A549 (cell line): Measurements from ENCODE around the gene SLC46A1. TPM values are rescaled to one million over a fixed set of nuclear protein-coding genes. Genes with fewer than 3 reads are reported as not detected.

ENCODE experiments used
- ATAC-seq, 2 experiments: fragments of 200-7000 bp in 1 of 2; fragments of >200 bp in 1 of 2; cut with Nextera tagmentation in 1 of 2; cut with Tn5 transposase in 1 of 2; 3 replicates each; pipeline versions ENCODE4 v1.8.0 to v1.9.1; 2018 to 2020; ENCODE audit warnings: mild to moderate bottlenecking in 1 of 2, moderate library complexity in 1 of 2
- CTCF ChIA-PET: fragments of 300-600 bp; sonication (Branson Sonifier 250); formaldehyde crosslinking; extraction: SDS; loops from one replicate; lab custom pipeline; 2021; ENCODE audit warnings: antibody characterized with exemption, inconsistent platforms; lab: Yijun Ruan, JAX
- POLR2A ChIA-PET: fragments of 350-600 bp; formaldehyde crosslinking; extraction: SDS; loops from one replicate; lab custom pipeline; 2021; ENCODE audit warnings: antibody characterized with exemption, inconsistent platforms; lab: Yijun Ruan, JAX
- DNase-seq, 2 experiments: peaks; one replicate each; pipeline versions ENCODE4 v3.0.0 to v3.0.0-alpha.2; 2011 to 2016; ENCODE audit warnings: low read depth in 1 of 2, low spot score in 1 of 2
- FAIRE-seq: peaks from 2 replicates; lab custom pipeline; 2011; peaks lifted over from hg19 to GRCh38; lab: Jason Lieb, UNC
- H3K27ac ChIP-seq, 2 experiments: fragments of >200 bp; sonication (Bioruptor Twin); formaldehyde crosslinking; 3 replicates each; pipeline ENCODE4 v1.5.1; 2016 to 2017
- H3K4me1 ChIP-seq: fragments of >200 bp; sonication (Bioruptor Twin); formaldehyde crosslinking; 3 replicates; pipeline ENCODE4 v1.6.1; 2016
- H3K4me2 ChIP-seq: fragments of >200 bp; sonication (Bioruptor Twin); formaldehyde crosslinking; 3 replicates; pipeline ENCODE4 v1.6.1; 2016
- H3K4me3 ChIP-seq: fragments of >200 bp; sonication (Bioruptor Twin); formaldehyde crosslinking; 3 replicates; pipeline ENCODE4 v1.5.1; 2016
- H3K9me3 ChIP-seq: fragments of >200 bp; sonication (Bioruptor Twin); formaldehyde crosslinking; 3 replicates; pipeline ENCODE4 v1.6.1; 2016
- ATOH8 ChIP-seq: fragments of 250-450 bp; sonication (Bioruptor Pico); IDR thresholded peaks from 2 replicates; pipeline ENCODE4 v1.5.0; 2020; ENCODE audit warnings: low read depth, mild to moderate bottlenecking, moderate library complexity
- CBX8 ChIP-seq: fragments of 200-600 bp; sonication (generic); IDR thresholded peaks from 2 replicates; pipeline ENCODE4 v1.6.1; 2016
- CHD2 ChIP-seq: fragments of 150-350 bp; IDR thresholded peaks from 2 replicates; pipeline ENCODE4 v1.6.1; 2014; ENCODE audit warnings: low read length; ENCODE audit not compliant: partially characterized antibody
- EHMT2 ChIP-seq: fragments of 200-600 bp; sonication (generic); IDR thresholded peaks from 2 replicates; pipeline ENCODE4 v1.6.1; 2016; ENCODE audit warnings: antibody characterized with exemption, low read depth, mild to moderate bottlenecking, moderate library complexity
- ELK1 ChIP-seq: fragments of 150-350 bp; IDR thresholded peaks from 2 replicates; pipeline ENCODE4 v1.6.1; 2014; ENCODE audit warnings: low read depth, mild to moderate bottlenecking, low read length
- EP300 ChIP-seq, 2 experiments: fragments of >200 bp; sonication (Bioruptor Twin); formaldehyde crosslinking; IDR thresholded peaks; 2 replicates in 1 of 2; 3 replicates in 1 of 2; pipeline ENCODE4 v1.6.1; 2016 to 2017
- GATA3 ChIP-seq: IDR thresholded peaks from 2 replicates; pipeline ENCODE4 v1.6.1; 2012; ENCODE audit warnings: borderline replicate concordance
- HDAC2 ChIP-seq: fragments of 200-600 bp; sonication (generic); IDR thresholded peaks from 2 replicates; pipeline ENCODE4 v1.6.1; 2016
- JUN ChIP-seq, 2 experiments: fragments of >200 bp; sonication (Bioruptor Twin); formaldehyde crosslinking; IDR thresholded peaks; 2 replicates in 1 of 2; 3 replicates in 1 of 2; pipeline ENCODE4 v1.6.1; 2016 to 2017
- KDM5A ChIP-seq: fragments of 200-600 bp; sonication (generic); IDR thresholded peaks from 2 replicates; pipeline ENCODE4 v1.6.1; 2016; ENCODE audit warnings: antibody characterized with exemption, mild to moderate bottlenecking
- MAFK ChIP-seq: fragments of 450-650 bp; IDR thresholded peaks from 2 replicates; pipeline ENCODE4 v1.6.1; 2014; ENCODE audit not compliant: partially characterized antibody
- MYC ChIP-seq: IDR thresholded peaks from 2 replicates; pipeline ENCODE4 v1.6.1; 2012; ENCODE audit warnings: mild to moderate bottlenecking, inconsistent platforms, low read length, improper control_type of control experiment, borderline replicate concordance
- NPAS2 ChIP-seq: fragments of 250-450 bp; sonication (Bioruptor Pico); IDR thresholded peaks from 2 replicates; pipeline ENCODE4 v1.8.0; 2022; ENCODE audit warnings: mild to moderate bottlenecking, moderate library complexity, borderline replicate concordance
- SMC3 ChIP-seq: fragments of >200 bp; sonication (Bioruptor Twin); formaldehyde crosslinking; IDR thresholded peaks from 3 replicates; pipeline ENCODE4 v1.6.1; 2018; ENCODE audit warnings: inconsistent platforms
- SREBF2 ChIP-seq: fragments of 450-650 bp; IDR thresholded peaks from 2 replicates; pipeline ENCODE4 v1.6.1; 2014; ENCODE audit warnings: mild to moderate bottlenecking, moderate library complexity
- USF2 ChIP-seq: fragments of 450-650 bp; IDR thresholded peaks from 2 replicates; pipeline ENCODE4 v1.6.1; 2014; ENCODE audit warnings: antibody characterized with exemption
- ZFP36 ChIP-seq: fragments of 450-650 bp; IDR thresholded peaks from 2 replicates; pipeline ENCODE4 v1.6.1; 2014; ENCODE audit warnings: borderline replicate concordance; ENCODE audit not compliant: partially characterized antibody
- ZSCAN20 ChIP-seq: fragments of 250-450 bp; sonication (Bioruptor Pico); IDR thresholded peaks from 2 replicates; pipeline ENCODE4 v1.8.0; 2022; ENCODE audit warnings: mild to moderate bottlenecking, moderate library complexity
- WGBS: methylation state at CpG from one replicate; pipeline ENCODE4 v1.1.6; 2017; ENCODE audit errors: missing lambda C conversion rate; 5-methylcytosine and 5-hydroxymethylcytosine counted together
- polyA plus RNA-seq, 4 experiments: library from polyadenylated mRNA; depleted of rRNA in 3 of 4; stranded (reverse); fragments of >200 nt; fragmentation: RNase III in 1 of 4; extraction: RNeasy Plus Mini Kit Qiagen cat#74134 plus additional on column Dnase treatment in 1 of 4; gene quantifications; 2 replicates in 3 of 4; 3 replicates in 1 of 4; pipeline ENCODE4 v1.2.3, GENCODE V29; 2011 to 2017
- TF ChIP-seq, protein P1 (sequence below): IDR thresholded peaks from 2 replicates; pipeline ENCODE4 v1.6.1; 2012; ENCODE audit warnings: low read depth, borderline replicate concordance

The SLC46A1 gene
- polyA plus RNA-seq, 2 of the 4 experiments (the other 2 are of a cell fraction) = 12.8 to 23.7 TPM

DNA sequence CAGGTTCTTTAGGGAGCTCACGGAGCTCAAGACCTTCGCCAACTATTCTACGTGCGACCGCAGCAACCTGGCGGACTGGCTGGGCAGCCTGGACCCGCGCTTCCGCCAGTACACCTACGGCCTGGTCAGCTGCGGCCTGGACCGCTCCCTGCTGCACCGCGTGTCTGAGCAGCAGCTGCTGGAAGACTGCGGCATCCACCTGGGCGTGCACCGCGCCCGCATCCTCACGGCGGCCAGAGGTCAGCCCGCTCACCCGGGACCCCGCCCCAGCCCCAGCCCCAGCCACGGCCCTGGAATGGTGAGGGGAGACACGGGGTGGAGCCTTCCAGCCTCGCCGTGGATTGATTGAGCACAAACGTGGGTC, 21.0 kb downstream of the SLC46A1 start:
- FAIRE-seq (no peak), ATAC-seq (no peak), DNase-seq (no peak)
- Histone ChIP-seq H3K9me3 (no peaks in the 10 kb centered on the region), H3K4me1 (peaks cover 13% of the 10 kb centered on the region), H3K4me3 (no peak overlapping the region), H3K27ac (no peak overlapping the region), H3K4me2 (no peak overlapping the region)
- 89% methylated on average over 14 of the region's 29 CpGs for WGBS
- TF ChIP-seq CHD2 = no peak
- no peak for TF ChIP-seq ZSCAN20 (CRISPR knock-in tag)
- TF ChIP-seq ZFP36 = no peak
- TF ChIP-seq JUN (IDR thresholded peaks at IDR 0.05) = no peak
- TF ChIP-seq KDM5A = no peak
- TF ChIP-seq USF2 = no peak
- TF ChIP-seq MAFK = no peak
- TF ChIP-seq NPAS2 (CRISPR knock-in tag) = no peak
- TF ChIP-seq ELK1 = no peak
- TF ChIP-seq ATOH8 (CRISPR knock-in tag) = no peak
- TF ChIP-seq SMC3 = no peak
- POLR2A ChIA-PET = no interaction called here
- CTCF ChIA-PET = interaction anchor here (0.7 to 3.4 kb wide), 4 partner anchors 20 to 156 kb away, joined by 3 to 11 read pairs (median 4); no protein-coding TSS in a partner anchor

- ChIA-PET CTCF (interaction anchor here (0.7 to 3.4 kb wide), 4 partner anchors 21 to 156 kb away, joined by 3 to 11 read pairs (median 4); no protein-coding TSS in a partner anchor), POLR2A (no interaction called here)
- H3K4me1 ChIP-seq = peaks cover 18% of the 10 kb centered on the region
- DNase-seq (no peak), FAIRE-seq (no peak), ATAC-seq (no peak)
- H3K4me3 ChIP-seq = no peak overlapping the region
- TF ChIP-seq HDAC2 (no peak), SREBF2 (no peak), JUN (IDR thresholded peaks at IDR 0.05) (no peak), EHMT2 (no peak), EP300 (IDR thresholded peaks at IDR 0.05) (no peak), CBX8 (no peak), MYC (no peak), GATA3 (no peak)
- TF ChIP-seq, protein P1, sequence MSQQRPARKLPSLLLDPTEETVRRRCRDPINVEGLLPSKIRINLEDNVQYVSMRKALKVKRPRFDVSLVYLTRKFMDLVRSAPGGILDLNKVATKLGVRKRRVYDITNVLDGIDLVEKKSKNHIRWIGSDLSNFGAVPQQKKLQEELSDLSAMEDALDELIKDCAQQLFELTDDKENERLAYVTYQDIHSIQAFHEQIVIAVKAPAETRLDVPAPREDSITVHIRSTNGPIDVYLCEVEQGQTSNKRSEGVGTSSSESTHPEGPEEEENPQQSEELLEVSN = no peak
- no peak overlapping the region for H3K4me2 ChIP-seq
- H3K27ac ChIP-seq = no peak overlapping the region
- WGBS = 79% methylated on average over 56 of the region's 56 CpGs
- no peaks in the 10 kb centered on the region for H3K9me3 ChIP-seq
Measured at GRCh38 chr17:28384281-28385036, 21.6 kb downstream of the SLC46A1 start.
